ACHN (cell line): Measurements from ENCODE around the gene SNAPC2.
A peak's percentile ranks its signal among the peaks of the same experiment; 100 is the strongest.

ENCODE experiments used
- DNase-seq: peaks from one replicate; pipeline ENCODE4 v3.0.0-alpha.2; 2015
- in situ Hi-C: cut with HindIII; loops from 2 replicates; pipeline ENCODE4 v1.10.0; 2017; ENCODE audit warnings: low sequenced_read_pairs, low pct_ligation_motif_present, low pct_unique_long_range_greater_than_20kb

Gene SNAPC2, protein sequence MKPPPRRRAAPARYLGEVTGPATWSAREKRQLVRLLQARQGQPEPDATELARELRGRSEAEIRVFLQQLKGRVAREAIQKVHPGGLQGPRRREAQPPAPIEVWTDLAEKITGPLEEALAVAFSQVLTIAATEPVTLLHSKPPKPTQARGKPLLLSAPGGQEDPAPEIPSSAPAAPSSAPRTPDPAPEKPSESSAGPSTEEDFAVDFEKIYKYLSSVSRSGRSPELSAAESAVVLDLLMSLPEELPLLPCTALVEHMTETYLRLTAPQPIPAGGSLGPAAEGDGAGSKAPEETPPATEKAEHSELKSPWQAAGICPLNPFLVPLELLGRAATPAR

DNA sequence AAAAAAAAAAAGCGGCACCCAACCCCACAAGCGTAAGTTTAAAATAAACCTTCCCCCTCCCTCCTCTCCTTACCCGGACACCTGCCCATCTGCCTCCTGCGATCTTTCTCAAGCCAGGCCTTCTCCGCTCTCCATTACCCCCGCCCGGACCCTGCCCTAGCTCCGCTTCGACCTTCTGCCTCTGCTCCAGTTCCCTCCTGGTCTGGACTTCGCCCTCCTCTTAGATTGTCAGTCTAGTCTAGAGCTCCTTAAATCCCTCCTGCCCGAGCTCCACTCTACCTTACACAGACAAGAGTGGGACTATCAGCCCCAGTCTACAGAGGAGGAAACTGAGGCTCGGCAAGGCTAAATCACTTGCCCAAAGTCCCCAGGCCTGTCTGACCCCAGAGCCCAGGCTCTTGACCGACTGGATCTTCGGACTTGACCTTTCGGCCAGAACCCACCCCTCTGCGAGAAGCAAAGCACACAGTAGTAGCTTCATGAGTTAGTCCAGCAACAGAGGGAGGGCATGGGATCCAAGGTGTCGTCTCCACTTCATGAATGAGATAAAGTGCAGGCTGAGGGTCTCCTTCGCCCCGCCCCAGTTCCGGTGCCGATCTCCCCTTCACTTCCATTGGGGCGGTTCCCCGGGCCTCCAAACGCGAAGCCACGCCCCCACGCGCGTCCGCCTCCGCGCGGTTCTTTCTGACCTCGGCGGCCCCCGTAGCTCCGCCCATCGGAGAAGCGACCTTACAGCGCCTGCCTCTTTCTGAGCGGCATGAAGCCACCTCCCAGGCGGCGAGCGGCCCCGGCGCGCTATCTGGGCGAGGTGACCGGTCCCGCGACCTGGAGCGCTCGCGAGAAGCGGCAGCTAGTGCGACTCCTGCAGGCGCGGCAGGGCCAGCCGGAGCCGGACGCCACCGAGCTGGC, at the start of gene SNAPC2:
SNAPC2 (plus strand) TSS at position 729 of the 909 bp plus-strand sequence; CDS start at position 758, 29 bp downstream.
- in situ Hi-C loops = no loop called here
- peak; percentile 89 for DNase-seq

DNA sequence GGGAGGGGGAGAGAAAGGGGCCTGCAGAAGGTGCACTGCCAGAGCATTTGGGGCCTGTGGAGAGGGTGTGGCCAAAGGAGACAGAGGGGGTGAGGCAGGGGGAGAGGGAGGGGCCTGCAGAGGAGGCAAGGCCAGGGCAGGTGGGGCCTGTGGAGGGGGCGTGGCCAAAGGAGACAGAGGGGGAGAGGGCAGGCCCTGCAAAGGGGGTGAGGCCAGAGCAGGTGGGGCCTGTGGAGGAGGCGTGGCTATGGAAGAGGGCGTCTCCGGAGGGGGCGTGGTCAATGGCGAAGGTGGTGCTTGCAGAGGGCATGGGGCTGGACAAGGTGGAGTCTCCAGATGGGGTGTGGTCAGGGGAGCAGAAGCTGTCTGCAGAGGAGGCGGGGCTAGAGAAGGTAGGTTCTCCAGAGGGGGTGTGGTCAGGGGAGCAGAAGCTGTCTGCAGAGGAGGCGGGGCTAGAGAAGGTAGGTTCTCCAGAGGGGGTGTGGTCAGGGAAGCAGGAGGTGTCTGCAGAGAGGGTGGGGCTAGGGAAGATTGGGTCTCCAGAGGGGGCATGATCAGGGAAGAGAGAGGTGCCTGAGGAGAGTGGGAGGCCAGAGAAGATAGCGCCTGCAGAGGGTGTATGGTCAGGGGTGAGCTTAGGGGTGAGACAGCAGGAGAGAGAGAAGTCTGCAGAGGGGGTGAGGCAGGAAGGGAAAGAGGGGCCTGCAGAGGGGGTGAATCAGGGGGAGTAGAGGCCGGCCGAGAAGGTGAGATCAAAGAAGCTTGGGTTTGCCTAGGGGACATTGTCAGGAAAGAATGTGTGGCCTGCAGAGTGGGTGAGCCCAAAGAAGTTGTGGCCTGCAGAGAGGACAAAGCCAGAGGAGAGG, 49.3 kb upstream of the SNAPC2 start:
- DNase-seq = peak; percentile 73
- in situ Hi-C loops = no loop called here

DNA sequence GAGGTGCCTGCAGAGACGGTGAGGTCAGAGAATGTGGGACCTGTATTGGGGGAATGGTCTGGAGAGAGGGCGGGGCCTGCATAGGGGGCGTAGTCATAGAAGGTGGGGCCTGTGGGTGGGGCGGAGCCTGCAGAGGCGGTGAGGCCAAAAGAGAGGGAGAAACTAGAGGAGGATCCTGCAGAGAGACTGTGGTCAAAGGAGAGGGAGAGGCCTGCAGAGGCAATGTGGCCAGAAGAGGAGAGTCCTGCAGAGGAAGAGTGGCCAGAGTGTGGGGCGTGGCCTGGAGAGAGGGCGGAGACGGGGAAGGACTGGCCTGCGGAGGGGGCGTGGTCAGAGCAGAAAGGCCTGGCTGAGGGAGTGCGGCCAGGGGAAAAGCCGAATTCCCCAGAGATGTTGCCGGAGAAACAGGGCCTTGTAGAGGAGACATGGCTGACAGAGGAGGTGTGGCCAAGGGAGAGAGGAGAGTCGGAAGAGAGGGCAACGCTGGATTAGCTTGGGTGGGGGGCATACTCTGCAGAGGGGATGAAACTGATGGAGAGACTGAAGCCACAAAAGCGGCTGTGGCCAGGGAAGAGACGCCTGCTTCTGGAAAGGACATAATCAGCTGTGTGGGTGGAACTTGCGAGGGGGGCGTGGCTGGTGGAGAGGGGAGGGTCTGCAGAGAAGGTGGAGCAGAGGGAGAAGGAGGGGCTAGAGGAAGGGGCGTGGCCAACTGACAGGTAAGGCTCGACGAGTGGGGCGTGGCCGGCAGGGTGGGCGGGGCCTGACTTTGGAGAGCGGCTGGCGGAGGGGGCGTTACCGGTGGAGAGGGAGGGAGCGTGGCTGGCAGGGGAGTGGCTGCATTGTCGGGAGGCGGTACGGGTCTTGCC, 48.5 kb upstream of the SNAPC2 start:
- peak; percentile 90 for DNase-seq
- in situ Hi-C loops = no loop called here

DNA sequence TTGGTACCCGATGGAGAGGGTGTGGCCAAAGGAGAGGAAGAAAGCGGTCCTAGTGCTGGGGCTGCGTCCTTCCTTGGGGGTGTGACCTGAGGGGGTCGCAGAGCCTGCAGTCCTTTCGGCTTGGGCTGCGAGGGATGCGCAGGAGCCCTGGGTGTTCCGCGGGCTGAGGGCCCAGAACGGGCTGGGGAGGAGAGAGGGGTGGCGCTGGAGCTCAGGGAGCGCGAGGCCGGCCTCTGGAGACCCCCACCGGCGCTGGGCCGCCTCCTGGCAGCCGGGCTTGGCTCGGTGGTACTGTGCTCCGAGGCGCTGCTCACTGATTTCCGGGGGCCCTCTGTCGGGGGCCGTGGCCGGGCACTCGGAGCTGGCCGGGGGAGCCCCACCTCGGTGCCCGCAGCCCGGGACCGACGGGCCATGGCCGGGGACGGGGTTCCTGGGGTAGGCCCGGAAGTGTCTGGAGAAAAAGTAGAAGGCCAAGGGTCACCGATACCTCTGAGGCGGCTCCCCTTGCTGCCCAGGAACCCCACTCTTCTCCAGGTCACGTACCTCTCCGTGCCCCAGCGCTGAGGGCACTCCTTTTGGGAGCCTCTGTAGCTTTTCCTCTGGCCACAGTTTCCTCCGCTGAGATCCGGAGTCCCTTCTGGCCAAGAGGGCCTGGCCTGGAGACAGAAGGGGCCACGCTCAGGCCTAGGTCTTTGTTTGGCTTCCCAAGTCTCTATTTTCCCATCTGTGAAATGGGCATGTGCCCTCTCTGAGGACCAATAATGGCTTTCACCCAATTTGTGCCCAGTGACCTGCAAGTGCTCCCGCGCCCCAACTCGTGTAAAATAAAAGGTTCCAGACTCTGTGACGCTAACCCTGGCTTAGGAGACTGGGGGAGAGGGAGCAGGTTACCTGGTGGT, 47.6 kb upstream of the SNAPC2 start:
- DNase-seq = no peak
- in situ Hi-C loops = no loop called here

DNA sequence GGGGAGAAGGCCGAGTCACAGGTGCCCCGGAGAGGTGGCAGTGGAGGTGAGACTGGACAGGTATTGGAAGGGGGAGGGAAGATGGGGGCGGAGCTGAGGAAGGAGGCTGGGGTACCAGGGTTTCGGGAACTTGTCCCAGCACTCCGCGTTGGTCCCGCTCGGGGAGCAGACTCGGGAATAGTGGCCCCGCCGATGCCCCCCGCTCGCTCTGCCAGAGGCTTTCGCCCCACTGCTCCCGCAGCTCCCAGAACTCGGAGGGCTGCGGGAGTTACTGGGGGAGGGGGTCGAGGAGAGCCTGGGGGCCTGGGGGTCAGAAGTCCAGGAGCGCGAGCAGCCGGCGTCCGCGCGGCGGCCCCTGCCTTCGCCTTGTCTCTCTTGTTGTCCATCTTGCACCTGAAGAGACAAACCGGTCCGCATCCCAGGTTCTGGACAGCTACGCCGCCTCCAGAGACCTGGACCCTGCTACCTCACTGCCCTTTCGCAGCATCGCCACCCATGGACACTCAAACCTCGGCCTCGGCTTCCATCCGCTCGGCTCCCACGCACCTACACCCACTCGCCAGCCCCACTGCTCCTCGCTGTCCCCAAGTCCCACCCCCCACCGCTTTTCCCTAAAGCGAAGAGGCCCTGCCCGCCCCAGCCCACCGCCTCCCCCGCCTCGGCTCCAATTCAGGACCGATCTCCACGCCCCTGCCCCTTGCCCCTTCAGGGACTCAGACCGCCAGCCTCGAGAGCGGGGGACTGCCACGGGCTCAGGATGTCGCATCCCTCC, 46.6 kb upstream of the SNAPC2 start:
- in situ Hi-C loops = no loop called here
- no peak for DNase-seq

DNA sequence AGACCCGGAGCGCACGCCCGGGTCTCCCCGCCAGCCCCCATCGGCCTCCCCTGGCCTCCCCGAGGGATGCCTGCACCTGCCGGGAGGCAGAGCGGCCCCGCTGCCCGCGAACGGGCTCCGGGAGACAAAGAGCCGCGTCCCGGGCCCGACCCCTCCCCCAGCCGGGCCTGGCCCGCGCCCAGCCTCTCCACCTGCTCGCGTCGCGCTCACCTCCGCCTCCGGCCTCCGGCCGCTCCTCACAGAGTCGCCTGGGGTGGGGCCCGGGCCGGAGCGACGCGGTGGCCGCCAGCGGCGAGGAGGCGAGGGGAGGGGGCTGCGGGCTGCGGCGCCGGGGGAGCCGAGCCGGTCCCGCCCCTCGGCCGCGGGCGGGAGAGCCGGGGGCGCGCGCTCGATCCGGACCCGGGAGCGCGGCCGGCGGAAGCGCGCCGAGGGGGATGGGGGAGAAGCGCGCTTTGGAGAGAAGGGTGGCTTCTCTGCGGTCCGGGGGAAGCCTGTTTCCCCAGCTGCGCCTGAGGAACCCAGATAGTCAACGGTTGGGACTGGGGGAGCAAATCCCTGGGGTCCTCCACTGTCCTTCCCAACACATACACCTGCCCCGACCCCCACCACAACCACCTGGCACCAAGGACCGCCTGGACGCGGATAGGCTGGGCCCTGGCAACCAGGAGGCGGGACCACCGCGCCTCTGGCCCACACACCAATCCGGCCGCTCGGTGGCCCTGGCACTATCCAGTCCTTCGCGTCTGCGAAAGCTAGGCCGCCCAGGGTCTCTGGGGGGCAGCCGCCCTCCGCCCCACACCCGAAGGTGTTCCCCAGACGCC, 45.9 kb upstream of the SNAPC2 start, which contains the start of gene PRR36:
PRR36 (minus strand) TSS at position 315 of the 821 bp plus-strand sequence. CDS start 701 bp downstream, outside the sequence.
- in situ Hi-C loops = no loop called here
- DNase-seq = peak; percentile 67

DNA sequence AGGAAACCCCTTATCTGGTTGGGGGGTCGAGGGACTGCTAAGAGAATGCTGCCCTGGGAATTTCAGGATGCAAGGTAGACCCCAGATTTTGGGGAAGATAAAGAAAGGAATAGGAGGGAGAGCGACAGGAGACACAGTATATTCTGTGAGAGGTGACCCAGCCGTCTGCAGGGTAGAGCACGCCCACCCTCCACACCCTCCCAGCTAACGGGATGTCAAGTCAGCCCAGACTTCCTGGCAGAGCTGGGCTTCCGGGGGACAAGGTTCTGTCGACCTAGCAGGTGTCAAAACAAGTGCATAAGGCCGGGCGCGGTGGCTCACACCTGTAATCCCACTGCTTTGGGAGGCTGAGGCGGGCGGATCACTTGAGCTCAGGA, 45.3 kb upstream of the SNAPC2 start:
- in situ Hi-C loops = no loop called here
- DNase-seq = no peak

DNA sequence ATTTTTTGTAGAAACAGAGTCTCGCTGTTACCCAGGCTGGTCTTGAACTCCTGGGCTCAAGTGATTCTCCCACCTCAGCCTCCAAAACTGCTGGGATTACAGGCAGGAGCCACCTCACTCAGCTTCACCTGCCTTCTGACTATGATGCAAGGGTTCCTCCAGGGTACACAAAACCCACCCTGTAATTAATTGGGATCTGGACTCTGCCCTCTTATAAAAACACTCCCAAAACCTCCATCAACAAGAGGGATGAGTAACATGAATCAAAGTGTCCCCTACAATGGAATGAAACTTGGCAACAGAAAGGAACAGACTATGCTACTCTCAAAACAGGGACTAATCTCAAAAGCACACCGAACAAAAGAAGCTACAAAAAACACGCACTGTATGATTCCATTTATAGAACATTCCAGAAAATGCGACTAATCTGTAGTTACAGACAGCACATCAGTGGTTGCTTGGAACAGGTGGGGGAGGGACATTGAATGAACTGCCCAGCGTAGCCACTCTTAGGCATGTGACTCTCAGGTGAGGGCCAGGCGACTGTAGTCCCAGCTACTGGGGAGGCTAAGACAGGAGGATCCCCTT, 42.8 kb upstream of the SNAPC2 start:
- in situ Hi-C loops = no loop called here
- no peak for DNase-seq

DNA sequence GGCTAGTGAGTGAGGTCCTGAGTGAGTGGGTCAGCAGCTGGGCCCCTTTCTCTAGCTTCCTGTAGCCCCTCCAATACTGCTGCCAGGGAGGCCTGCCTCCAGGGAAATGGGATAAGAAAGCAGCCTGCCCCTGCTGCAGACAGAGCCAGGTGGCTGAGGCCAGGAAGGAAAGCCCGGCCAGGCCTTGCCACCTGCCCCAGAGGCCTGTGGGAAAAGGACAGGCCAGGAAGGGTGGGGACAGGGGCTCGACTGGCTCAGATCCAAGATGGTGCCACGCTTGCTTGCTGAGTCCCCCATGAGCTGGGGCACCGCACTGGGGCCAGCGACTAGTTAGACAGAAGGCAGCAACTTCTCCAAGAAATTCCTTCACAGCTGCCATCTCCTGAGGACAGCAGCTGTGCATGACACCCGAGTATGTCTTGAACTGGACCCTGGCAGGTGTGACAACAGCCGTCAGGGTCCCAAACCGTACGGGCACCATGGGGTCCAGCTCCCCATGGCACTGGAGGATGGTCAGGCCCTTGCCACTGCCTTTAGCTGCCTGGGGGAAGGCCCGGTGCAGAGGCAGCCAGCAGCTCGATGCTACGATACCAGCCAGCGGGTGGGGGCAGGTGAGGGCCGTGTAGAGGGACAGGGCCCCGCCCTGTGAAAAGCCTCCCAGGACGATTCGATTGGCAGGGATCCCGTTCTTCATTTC, 40.9 kb upstream of the SNAPC2 start:
- in situ Hi-C loops = no loop called here
- no peak for DNase-seq

DNA sequence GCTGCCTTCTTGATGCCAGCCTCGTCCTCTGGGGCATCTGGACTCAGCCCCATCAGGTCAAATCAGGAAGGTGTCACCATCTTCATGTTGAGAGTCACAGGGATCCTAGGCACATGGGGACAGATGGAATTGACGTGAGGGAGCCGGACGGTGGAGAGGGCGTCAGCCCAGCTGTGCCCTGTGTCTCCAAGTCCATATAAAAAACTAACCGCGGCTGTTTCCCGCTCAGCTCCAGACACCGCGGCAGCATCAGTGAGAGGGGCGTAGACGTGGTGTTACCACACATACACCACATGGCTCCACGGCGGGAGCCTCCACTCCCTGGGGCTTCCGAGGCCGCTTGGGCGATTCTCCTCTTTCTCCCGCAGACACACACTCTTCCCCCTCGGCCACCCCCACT, 40.3 kb upstream of the SNAPC2 start:
- in situ Hi-C loops = no loop called here
- no peak for DNase-seq

DNA sequence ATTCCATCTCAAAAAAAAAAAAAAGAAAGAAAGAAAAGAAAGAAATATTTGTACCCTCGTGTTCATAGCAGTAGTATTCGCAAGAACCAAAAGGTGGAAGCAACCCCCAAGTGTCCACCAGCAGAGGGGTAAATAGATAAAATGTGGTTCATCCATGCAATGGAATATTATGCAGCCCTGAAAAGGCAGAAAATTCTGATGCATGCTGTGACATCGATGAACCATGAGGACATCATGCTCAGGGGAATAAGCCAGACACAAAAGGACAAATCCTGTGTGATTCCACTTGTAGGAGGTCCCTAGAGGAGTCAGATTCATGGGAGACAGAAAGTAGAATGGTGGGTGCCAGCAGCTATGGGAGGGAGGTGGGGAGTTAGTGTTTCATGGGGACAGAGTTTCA, 38.2 kb upstream of the SNAPC2 start:
- no peak for DNase-seq
- in situ Hi-C loops = no loop called here

DNA sequence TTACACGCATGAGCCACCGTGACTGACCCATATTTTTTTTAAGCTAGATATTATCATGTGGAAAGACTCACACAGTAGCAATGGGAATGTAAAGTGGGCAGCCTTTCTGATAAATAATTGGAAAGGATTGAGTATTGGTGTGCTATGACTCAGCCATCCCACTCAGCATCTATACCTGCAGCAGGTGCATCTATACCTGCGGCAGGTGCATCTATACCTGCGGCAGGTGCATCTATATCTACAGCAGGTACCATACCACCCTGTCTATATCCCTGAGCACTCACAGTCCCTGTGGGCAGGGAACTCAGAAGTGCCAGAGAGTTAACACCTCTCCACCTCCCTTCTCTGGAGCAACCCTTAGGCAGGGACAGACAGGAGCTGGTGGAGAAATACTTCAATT, 37.0 kb upstream of the SNAPC2 start:
- in situ Hi-C loops = no loop called here
- no peak for DNase-seq

DNA sequence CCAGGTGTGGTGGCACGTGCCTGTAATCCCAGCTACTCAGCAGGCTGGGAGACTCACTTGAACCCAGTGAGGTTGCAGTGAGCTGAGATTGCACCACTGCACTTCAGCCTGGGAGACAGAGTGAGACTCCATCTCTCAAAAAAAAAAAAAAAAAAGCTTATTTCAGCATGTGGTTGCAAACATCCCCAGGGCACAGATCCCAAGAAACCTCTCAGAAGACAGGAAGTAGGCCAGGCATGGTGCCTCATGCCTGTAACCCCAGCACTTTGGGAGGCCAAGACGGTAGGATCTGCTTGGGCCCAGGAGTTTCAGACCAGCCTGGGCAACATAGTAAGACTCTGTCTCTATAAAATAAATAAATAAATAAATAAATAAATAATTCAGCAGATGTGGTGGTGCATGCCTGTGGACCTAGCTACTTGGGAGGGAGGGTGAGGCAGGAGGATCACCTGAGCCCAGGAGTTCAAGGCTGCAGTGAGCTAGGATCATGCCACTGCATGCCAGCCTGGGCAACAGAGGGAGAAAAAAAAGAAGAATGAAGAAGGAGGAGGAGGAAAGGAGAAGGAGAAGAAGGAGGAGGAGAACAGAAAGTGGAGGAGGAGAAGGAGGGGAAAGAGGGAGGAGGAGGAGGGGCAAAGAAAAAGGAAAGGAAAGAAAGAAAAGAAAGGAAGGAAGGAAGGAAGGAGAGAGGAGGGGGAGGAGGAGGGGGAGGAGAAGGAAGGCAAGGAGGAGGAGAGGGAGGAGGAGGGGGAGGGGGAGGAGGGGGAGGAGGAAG, 36.2 kb upstream of the SNAPC2 start:
- in situ Hi-C loops = no loop called here
- no peak for DNase-seq

DNA sequence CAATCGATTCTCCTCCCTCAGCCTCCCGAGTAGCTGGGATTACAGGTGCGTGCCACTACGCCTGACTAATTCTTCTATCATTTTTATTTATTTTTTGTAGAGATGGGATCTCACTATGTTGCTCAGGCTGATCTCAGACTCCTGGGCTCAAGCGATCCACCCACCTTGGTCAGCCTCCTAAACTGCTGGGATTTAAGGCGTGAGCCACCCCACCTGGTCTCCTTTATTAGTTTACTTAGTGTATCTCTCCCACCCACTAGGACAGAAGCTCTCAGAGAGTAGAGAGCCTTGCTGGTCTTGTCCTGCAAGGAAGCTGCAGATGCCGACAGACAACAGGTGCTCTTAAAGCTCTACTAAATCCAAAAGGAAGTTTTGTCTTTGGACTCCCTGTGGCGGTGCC, 34.3 kb upstream of the SNAPC2 start:
- in situ Hi-C loops = no loop called here
- no peak for DNase-seq
